Mesenchymal stem cell (in vitro differentiated cells and primary cell): ENCODE data around the gene CLEC20A.
A peak's percentile ranks its signal among the peaks of the same experiment; 100 is the strongest.

Experiments used
- DNase-seq: peaks from one replicate; pipeline ENCODE4 v3.0.0-alpha.2; 2013
- H2AFZ ChIP-seq: one replicate; pipeline ENCODE4 v1.6.1; 2013; ENCODE audit warnings: low read depth, mild to moderate bottlenecking, control low read depth, inconsistent platforms, low read length, moderate library complexity
- H2AK5ac ChIP-seq: 2 replicates; pipeline ENCODE4 v1.6.1; 2013; ENCODE audit warnings: low read length, moderate library complexity, mild to moderate bottlenecking, inconsistent platforms; ENCODE audit not compliant: severe bottlenecking
- H2BK120ac ChIP-seq: one replicate; pipeline ENCODE4 v1.6.1; 2013; ENCODE audit warnings: low read depth, mild to moderate bottlenecking, inconsistent platforms, low read length, moderate library complexity
- H2BK12ac ChIP-seq, 2 experiments: one replicate each; pipeline ENCODE4 v1.6.1; 2013; ENCODE audit warnings: inconsistent platforms in 2 of 2, low read length in 2 of 2, mild to moderate bottlenecking in 2 of 2, moderate library complexity in 2 of 2, control low read depth in 1 of 2
- H2BK15ac ChIP-seq: one replicate; pipeline ENCODE4 v1.6.1; 2013; ENCODE audit warnings: mild to moderate bottlenecking, low read depth, inconsistent platforms; ENCODE audit not compliant: poor library complexity, severe bottlenecking
- H2BK5ac ChIP-seq: 2 replicates; pipeline ENCODE4 v1.6.1; 2013; ENCODE audit warnings: low read depth, mild to moderate bottlenecking, low read length, control low read depth, inconsistent platforms; ENCODE audit not compliant: poor library complexity, severe bottlenecking
- H3K14ac ChIP-seq, 2 experiments: one replicate each; pipeline ENCODE4 v1.6.1; 2013; ENCODE audit warnings: inconsistent platforms in 2 of 2, low read length in 2 of 2, control low read depth in 1 of 2, mild to moderate bottlenecking in 1 of 2, moderate library complexity in 1 of 2
- H3K18ac ChIP-seq, 2 experiments: one replicate each; pipeline ENCODE4 v1.6.1; 2013; ENCODE audit warnings: inconsistent platforms in 2 of 2, low read length in 2 of 2, control low read depth in 1 of 2, low read depth in 1 of 2, mild to moderate bottlenecking in 1 of 2
- H3K23ac ChIP-seq, 2 experiments: one replicate each; pipeline ENCODE4 v1.6.1; 2013; ENCODE audit warnings: inconsistent platforms in 2 of 2, low read length in 2 of 2, mild to moderate bottlenecking in 2 of 2, moderate library complexity in 2 of 2, control low read depth in 1 of 2
- H3K27ac ChIP-seq: 2 replicates; pipeline ENCODE4 v1.5.1; 2013; ENCODE audit warnings: mild to moderate bottlenecking, moderate library complexity, low read length, control low read depth, inconsistent platforms; ENCODE audit not compliant: poor library complexity, severe bottlenecking
- H3K27me3 ChIP-seq, 2 experiments: 2 replicates each; pipeline versions ENCODE4 v1.6.1 to v1.7.0; 2013; ENCODE audit warnings: low read length in 2 of 2, mild to moderate bottlenecking in 2 of 2, moderate library complexity in 2 of 2, control low read depth in 1 of 2, inconsistent platforms in 1 of 2; ENCODE audit not compliant: control insufficient read depth in 1 of 2, insufficient read depth in 1 of 2
- H3K36me3 ChIP-seq, 2 experiments: 2 replicates each; pipeline versions ENCODE4 v1.6.1 to v1.7.0; 2013; ENCODE audit warnings: low read length in 2 of 2, control low read depth in 1 of 2, inconsistent platforms in 1 of 2, low read depth in 1 of 2, mild to moderate bottlenecking in 1 of 2; ENCODE audit not compliant: insufficient read depth in 2 of 2, control insufficient read depth in 1 of 2
- H3K4ac ChIP-seq, 2 experiments: one replicate each; pipeline ENCODE4 v1.6.1; 2013; ENCODE audit warnings: inconsistent platforms in 2 of 2, low read length in 2 of 2, mild to moderate bottlenecking in 2 of 2, moderate library complexity in 2 of 2, control low read depth in 1 of 2, low read depth in 1 of 2
- H3K4me1 ChIP-seq: 2 replicates; pipeline ENCODE4 v1.6.1; 2013; ENCODE audit warnings: low read depth, low read length, control low read depth; ENCODE audit not compliant: control insufficient read depth, insufficient read depth
- H3K4me2 ChIP-seq: 2 replicates; pipeline ENCODE4 v1.6.1; 2013; ENCODE audit warnings: low read length, mild to moderate bottlenecking, inconsistent platforms; ENCODE audit not compliant: poor library complexity, severe bottlenecking
- H3K4me3 ChIP-seq, 2 experiments: 2 replicates each; pipeline versions ENCODE4 v1.5.1 to v1.7.0; 2013; ENCODE audit warnings: low read length in 2 of 2, mild to moderate bottlenecking in 2 of 2, control low read depth in 1 of 2, low read depth in 1 of 2; ENCODE audit not compliant: insufficient read depth in 1 of 2
- H3K79me1 ChIP-seq: replicated peaks from 2 replicates; pipeline ENCODE4 v1.6.1; 2013; ENCODE audit warnings: mild to moderate bottlenecking, control low read depth, low read length, inconsistent platforms; ENCODE audit not compliant: poor library complexity, severe bottlenecking
- H3K9ac ChIP-seq: 2 replicates; pipeline ENCODE4 v1.7.0; 2013; ENCODE audit warnings: mild to moderate bottlenecking, low read length, moderate library complexity
- H3K9me3 ChIP-seq: 2 replicates; pipeline ENCODE4 v1.7.0; 2013; ENCODE audit warnings: mild to moderate bottlenecking, low read length; ENCODE audit not compliant: control insufficient read depth
- H4K8ac ChIP-seq: one replicate; pipeline ENCODE4 v1.6.1; 2013; ENCODE audit warnings: inconsistent platforms, mild to moderate bottlenecking, low read length, moderate library complexity
- H4K91ac ChIP-seq: one replicate; pipeline ENCODE4 v1.6.1; 2013; ENCODE audit warnings: mild to moderate bottlenecking, low read length, inconsistent platforms
- WGBS: methylation state at CpG from one replicate; pipeline ENCODE4 v1.1.7; 2013; ENCODE audit warnings: mixed read lengths; 5-methylcytosine and 5-hydroxymethylcytosine counted together

The CLEC20A gene

DNA sequence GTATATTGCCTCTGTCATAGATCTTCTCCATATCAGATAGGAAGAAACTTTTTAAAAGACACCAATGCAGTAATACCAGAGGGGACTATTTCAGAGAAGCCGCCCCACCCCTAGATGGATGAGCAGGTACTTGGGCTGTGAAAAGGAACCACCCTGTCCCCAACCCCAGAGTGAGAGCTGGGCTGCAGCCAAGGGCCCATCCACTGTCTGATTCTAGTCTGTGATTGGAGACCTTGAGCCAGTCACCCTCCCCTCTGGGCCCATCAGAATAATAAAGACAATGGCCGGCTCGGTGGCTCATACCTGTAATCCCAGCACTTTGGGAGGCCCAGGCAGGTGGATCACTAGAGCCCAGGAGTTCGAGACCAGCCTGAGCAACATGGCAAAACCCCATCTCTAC, 5.0 kb downstream of the CLEC20A start:
- Histone ChIP-seq H3K4ac (no peak overlapping the region), H4K91ac (no peak overlapping the region), H3K9me3 (no peaks in the 10 kb centered on the region), H3K27ac (no peak overlapping the region), H3K79me1 (no peaks in the 10 kb centered on the region), H2BK5ac (no peak overlapping the region), H3K14ac (no peak overlapping the region), H2BK15ac (no peak overlapping the region), H3K9ac (no peak overlapping the region), H3K36me3 (no peaks in the 10 kb centered on the region), H3K4me2 (no peak overlapping the region), H3K23ac (no peak overlapping the region), H3K4me3 (no peak overlapping the region), H2AK5ac (no peak overlapping the region), H3K4me1 (peaks cover 2% of the 10 kb centered on the region), H3K27me3 (peaks cover 0 to 16% of the 10 kb centered on the region in 2 experiments), H4K8ac (no peak overlapping the region), H3K18ac (no peak overlapping the region), H2BK12ac (no peak overlapping the region), H2BK120ac (no peak overlapping the region), H2AFZ (no peak overlapping the region)
- WGBS: 94% methylated on average over 4 of the region's 4 CpGs
- no peak for DNase-seq

DNA sequence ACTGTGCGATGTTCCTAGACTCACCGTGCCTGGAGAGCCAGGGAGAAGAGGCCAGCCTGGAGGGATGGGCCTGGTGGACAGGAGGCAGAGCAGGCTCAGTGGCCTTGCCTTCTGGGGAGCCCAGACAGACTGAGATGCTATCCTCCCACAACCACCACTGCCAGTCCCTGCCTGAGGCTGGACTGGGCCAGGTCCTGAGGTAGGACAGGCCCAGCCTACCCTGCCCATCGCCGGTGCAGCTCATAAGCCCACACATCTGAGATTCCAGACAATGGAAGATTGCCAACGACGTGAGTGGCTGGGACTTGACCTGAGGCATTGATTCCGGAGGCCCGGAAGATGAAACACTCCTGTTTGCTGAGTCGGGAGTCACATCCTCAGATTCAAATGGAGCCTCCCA, 5.8 kb downstream of the CLEC20A start:
- Histone ChIP-seq H3K9ac (no peak overlapping the region), H3K4me1 (peaks cover 4% of the 10 kb centered on the region), H3K36me3 (peaks cover 0 to 3% of the 10 kb centered on the region in 2 experiments), H2BK15ac (no peak overlapping the region), H3K9me3 (no peaks in the 10 kb centered on the region), H2AFZ (no peak overlapping the region), H3K14ac (peak overlapping the region in 1 of 2 experiments; percentile 55), H3K27ac (no peak overlapping the region), H3K4ac (no peak overlapping the region), H3K79me1 (no peaks in the 10 kb centered on the region), H2BK12ac (no peak overlapping the region), H3K27me3 (peaks cover 0 to 16% of the 10 kb centered on the region in 2 experiments), H3K4me2 (no peak overlapping the region), H2BK120ac (no peak overlapping the region), H3K4me3 (no peak overlapping the region), H4K91ac (peak overlapping the region; percentile 46), H3K23ac (no peak overlapping the region), H2BK5ac (no peak overlapping the region), H2AK5ac (no peak overlapping the region), H4K8ac (no peak overlapping the region), H3K18ac (no peak overlapping the region)
- 96% methylated on average over 9 of the region's 9 CpGs for WGBS
- no peak for DNase-seq

DNA sequence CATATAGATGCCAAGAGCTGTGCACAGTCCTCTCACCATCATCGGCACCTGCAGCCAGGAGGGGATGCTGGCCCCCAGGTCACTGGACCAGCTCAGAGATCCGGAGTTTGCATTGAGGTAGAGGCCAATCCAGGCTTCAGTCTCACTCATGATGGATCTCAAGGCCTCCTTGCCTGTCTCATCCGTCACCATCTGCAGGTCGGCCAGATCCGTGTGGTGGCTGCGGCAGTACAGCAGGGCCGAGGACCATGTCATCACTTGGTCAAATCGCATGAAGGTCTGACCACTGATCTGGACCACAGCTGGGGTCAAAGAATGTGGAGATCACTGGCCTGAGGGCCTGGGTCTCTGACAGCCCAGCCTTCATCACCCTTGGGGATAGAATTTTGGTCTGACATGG, 6.6 kb downstream of the CLEC20A start:
- Histone ChIP-seq H3K4me1 (peaks cover 4% of the 10 kb centered on the region), H3K4me2 (no peak overlapping the region), H3K27ac (no peak overlapping the region), H4K91ac (no peak overlapping the region), H3K27me3 (peaks cover 0 to 16% of the 10 kb centered on the region in 2 experiments), H3K9me3 (no peaks in the 10 kb centered on the region), H2AFZ (no peak overlapping the region), H2BK120ac (no peak overlapping the region), H3K23ac (no peak overlapping the region), H3K4me3 (no peak overlapping the region), H4K8ac (no peak overlapping the region), H3K79me1 (no peaks in the 10 kb centered on the region), H3K36me3 (peaks cover 0 to 3% of the 10 kb centered on the region in 2 experiments), H2AK5ac (no peak overlapping the region), H3K14ac (no peak overlapping the region), H3K9ac (no peak overlapping the region), H2BK15ac (no peak overlapping the region), H2BK12ac (no peak overlapping the region), H3K4ac (no peak overlapping the region), H2BK5ac (no peak overlapping the region), H3K18ac (no peak overlapping the region)
- 96% methylated on average over 8 of the region's 8 CpGs for WGBS
- no peak for DNase-seq

DNA sequence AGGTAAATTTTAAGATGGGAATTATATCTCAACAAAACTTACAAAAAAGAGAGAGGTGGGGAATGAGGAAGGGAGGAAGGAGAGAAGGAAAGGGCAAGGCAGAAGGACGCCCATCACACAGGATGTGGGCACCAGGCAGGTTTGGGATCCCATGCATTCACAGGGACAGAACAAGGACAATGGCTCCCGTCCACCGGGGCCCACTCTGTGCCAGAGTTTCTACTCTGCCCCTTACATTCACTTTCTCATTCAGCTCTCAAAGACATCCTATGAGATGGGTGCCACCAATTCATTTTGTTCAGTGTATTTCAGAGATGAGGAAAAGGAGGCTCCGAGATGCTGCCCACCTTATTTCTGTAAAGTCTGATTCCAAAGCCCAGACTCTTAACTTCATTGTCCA, 7.4 kb downstream of the CLEC20A start:
- Histone ChIP-seq H4K91ac (no peak overlapping the region), H4K8ac (no peak overlapping the region), H3K4me1 (peaks cover 4% of the 10 kb centered on the region), H3K9me3 (no peaks in the 10 kb centered on the region), H2BK5ac (no peak overlapping the region), H3K9ac (no peak overlapping the region), H2BK12ac (no peak overlapping the region), H2AK5ac (no peak overlapping the region), H2BK15ac (no peak overlapping the region), H3K18ac (no peak overlapping the region), H3K79me1 (no peaks in the 10 kb centered on the region), H3K36me3 (peaks cover 0 to 3% of the 10 kb centered on the region in 2 experiments), H3K4me3 (no peak overlapping the region), H2AFZ (no peak overlapping the region), H3K4me2 (no peak overlapping the region), H3K14ac (no peak overlapping the region), H3K27me3 (peaks cover 0 to 16% of the 10 kb centered on the region in 2 experiments), H3K4ac (no peak overlapping the region), H3K27ac (no peak overlapping the region), H2BK120ac (no peak overlapping the region), H3K23ac (no peak overlapping the region)
- no peak for DNase-seq
- WGBS: 94% methylated on average over 4 of the region's 4 CpGs
